GM23338 (cell line): ENCODE data around the gene SMIM35. TPM values are rescaled to one million over a fixed set of nuclear protein-coding genes. Genes with fewer than 3 reads are reported as not detected.

Source experiments
- ATAC-seq: fragments of 200-7000 bp; cut with Tn5 transposase; 3 replicates; pipeline ENCODE4 v1.9.1; 2020
- DNase-seq: peaks from one replicate; pipeline ENCODE4 v3.0.0-alpha.2; 2015; ENCODE audit warnings: low spot score
- H2AFZ ChIP-seq: fragments of 200-600 bp; sonication (generic); 2 replicates; pipeline ENCODE4 v1.8.0; 2016; ENCODE audit warnings: antibody characterized with exemption, mild to moderate bottlenecking, moderate library complexity
- H3F3A ChIP-seq: fragments of 200-600 bp; sonication (generic); replicated peaks from 2 replicates; pipeline ENCODE4 v1.8.0; 2017; ENCODE audit warnings: antibody characterized with exemption, mixed run types, low read depth
- H3K27ac ChIP-seq: fragments of 200-600 bp; sonication (generic); 2 replicates; pipeline ENCODE4 v1.6.1; 2016; ENCODE audit warnings: low read depth
- H3K27me3 ChIP-seq: fragments of 200-600 bp; sonication (generic); 2 replicates; pipeline ENCODE4 v1.8.0; 2016; ENCODE audit warnings: mild to moderate bottlenecking, mixed run types, moderate library complexity; ENCODE audit not compliant: insufficient read depth
- H3K36me3 ChIP-seq: fragments of 200-600 bp; sonication (generic); 2 replicates; pipeline ENCODE4 v1.8.0; 2016; ENCODE audit warnings: mild to moderate bottlenecking; ENCODE audit not compliant: insufficient read depth
- H3K4me1 ChIP-seq: fragments of 200-600 bp; sonication (generic); 2 replicates; pipeline ENCODE4 v1.8.0; 2016; ENCODE audit warnings: mild to moderate bottlenecking, moderate library complexity; ENCODE audit not compliant: insufficient read depth
- H3K4me2 ChIP-seq: fragments of 200-600 bp; sonication (generic); 2 replicates; pipeline ENCODE4 v1.7.1; 2017; ENCODE audit warnings: mixed run types
- H3K4me3 ChIP-seq: fragments of 200-600 bp; sonication (generic); 2 replicates; pipeline ENCODE4 v1.6.1; 2016; ENCODE audit warnings: mixed run types
- H3K79me2 ChIP-seq: fragments of 200-600 bp; sonication (generic); replicated peaks from 2 replicates; pipeline ENCODE4 v1.8.0; 2017; ENCODE audit warnings: mild to moderate bottlenecking; ENCODE audit not compliant: insufficient read depth
- H3K9me2 ChIP-seq: fragments of 200-600 bp; sonication (generic); 2 replicates; pipeline ENCODE4 v1.8.0; 2017; ENCODE audit not compliant: insufficient read depth
- H4K20me1 ChIP-seq: fragments of 200-600 bp; sonication (generic); replicated peaks from 2 replicates; pipeline ENCODE4 v1.8.0; 2017; ENCODE audit warnings: mild to moderate bottlenecking; ENCODE audit not compliant: insufficient read depth
- H3K27ac Mint-ChIP-seq: 2 replicates; pipeline ENCODE4 v1.8.0; 2020; ENCODE audit warnings: inconsistent platforms, mild to moderate bottlenecking, moderate library complexity, mixed read lengths
- H3K27me3 Mint-ChIP-seq: 3 replicates; pipeline ENCODE4 v1.8.0; 2022; ENCODE audit warnings: low read depth, mild to moderate bottlenecking, moderate library complexity, mixed read lengths, inconsistent platforms; ENCODE audit not compliant: insufficient read depth, poor library complexity
- H3K36me3 Mint-ChIP-seq: 3 replicates; pipeline ENCODE4 v1.8.0; 2021; ENCODE audit warnings: low read depth, mild to moderate bottlenecking, inconsistent platforms, moderate library complexity, mixed read lengths
- H3K4me1 Mint-ChIP-seq: 3 replicates; pipeline ENCODE4 v1.8.0; 2020; ENCODE audit warnings: mild to moderate bottlenecking, inconsistent platforms, mixed read lengths
- H3K4me3 Mint-ChIP-seq: 3 replicates; pipeline ENCODE4 v1.8.0; 2021; ENCODE audit warnings: moderate library complexity, mild to moderate bottlenecking, inconsistent platforms, mixed read lengths
- H3K9me3 Mint-ChIP-seq: 3 replicates; pipeline ENCODE4 v1.8.0; 2020; ENCODE audit warnings: moderate library complexity, mild to moderate bottlenecking, inconsistent platforms, mixed read lengths
- CREB1 ChIP-seq: fragments of 250-450 bp; sonication (Bioruptor Pico); IDR thresholded peaks from 2 replicates; pipeline ENCODE4 v1.5.0; 2020; ENCODE audit warnings: low read depth, mild to moderate bottlenecking, moderate library complexity
- EZH2 ChIP-seq: fragments of 200-600 bp; sonication (generic); IDR thresholded peaks from one replicate; pipeline ENCODE4 v1.8.0; 2017; ENCODE audit warnings: antibody characterized with exemption, mild to moderate bottlenecking, low read depth; ENCODE audit not compliant: unreplicated experiment
- JUNB ChIP-seq: IDR thresholded peaks from one replicate; pipeline ENCODE4 v1.6.1; 2016; ENCODE audit warnings: antibody characterized with exemption; ENCODE audit not compliant: unreplicated experiment
- POLR2AphosphoS5 ChIP-seq: IDR thresholded peaks from 2 replicates; pipeline ENCODE4 v1.6.1; 2016; ENCODE audit warnings: antibody characterized with exemption, low read depth
- ZNF331 ChIP-seq: fragments of 250-450 bp; sonication (Bioruptor Pico); IDR thresholded peaks from 2 replicates; pipeline ENCODE4 v1.5.0; 2020; ENCODE audit warnings: low read depth, mild to moderate bottlenecking, moderate library complexity
- polyA plus RNA-seq: library from polyadenylated mRNA; unstranded; fragments of >200 nt; fragmentation: Nextera tagmentation; extraction: Ambion mirVana; gene quantifications from 2 replicates; pipeline ENCODE4 v1.2.1, GENCODE V29; 2016
- total RNA-seq: library from RNA; depleted of rRNA; stranded (reverse); fragments of >200 nt; shearing (Covaris generic); gene quantifications from 2 replicates; pipeline ENCODE4 v1.2.3, GENCODE V29; 2014
- TF ChIP-seq, protein P1 (sequence below): IDR thresholded peaks from one replicate; pipeline ENCODE4 v1.6.1; 2018; ENCODE audit warnings: antibody characterized with exemption; ENCODE audit not compliant: unreplicated experiment
- TF ChIP-seq, protein P2 (sequence below), 2 experiments: fragments of 200-600 bp in 1 of 2; sonication (generic) in 1 of 2; conservative IDR thresholded peaks; 2 replicates each; pipeline versions ENCODE4 v1.5.1 to v1.6.1; 2016 to 2017; ENCODE audit warnings: antibody characterized with exemption in 2 of 2, low read depth in 2 of 2, mild to moderate bottlenecking in 2 of 2, moderate library complexity in 1 of 2

The SMIM35 gene
- total and polyA plus RNA-seq, 2 experiments from 2014 or later, result not detected

DNA sequence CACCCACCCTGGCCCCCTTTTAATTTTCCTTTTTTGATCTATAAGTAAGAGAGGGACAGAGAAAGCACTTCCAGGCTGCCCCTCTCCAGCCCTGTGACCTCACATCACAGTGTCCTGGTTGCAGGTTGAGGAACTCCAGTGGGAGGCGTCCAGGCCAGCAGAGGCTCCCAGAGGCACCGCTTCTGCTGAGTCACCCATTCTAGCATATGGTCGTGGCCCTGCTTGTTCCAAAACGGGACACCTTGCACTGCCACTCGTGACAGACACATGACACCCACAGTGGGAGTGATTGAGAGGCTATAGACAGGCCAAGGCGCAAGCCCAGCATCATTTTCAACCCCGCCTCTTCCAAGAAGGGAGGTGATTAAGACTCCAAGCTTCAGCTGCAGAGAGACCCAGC is 25.9 kb downstream of the SMIM35 start (continued):
- TF ChIP-seq, protein P1, sequence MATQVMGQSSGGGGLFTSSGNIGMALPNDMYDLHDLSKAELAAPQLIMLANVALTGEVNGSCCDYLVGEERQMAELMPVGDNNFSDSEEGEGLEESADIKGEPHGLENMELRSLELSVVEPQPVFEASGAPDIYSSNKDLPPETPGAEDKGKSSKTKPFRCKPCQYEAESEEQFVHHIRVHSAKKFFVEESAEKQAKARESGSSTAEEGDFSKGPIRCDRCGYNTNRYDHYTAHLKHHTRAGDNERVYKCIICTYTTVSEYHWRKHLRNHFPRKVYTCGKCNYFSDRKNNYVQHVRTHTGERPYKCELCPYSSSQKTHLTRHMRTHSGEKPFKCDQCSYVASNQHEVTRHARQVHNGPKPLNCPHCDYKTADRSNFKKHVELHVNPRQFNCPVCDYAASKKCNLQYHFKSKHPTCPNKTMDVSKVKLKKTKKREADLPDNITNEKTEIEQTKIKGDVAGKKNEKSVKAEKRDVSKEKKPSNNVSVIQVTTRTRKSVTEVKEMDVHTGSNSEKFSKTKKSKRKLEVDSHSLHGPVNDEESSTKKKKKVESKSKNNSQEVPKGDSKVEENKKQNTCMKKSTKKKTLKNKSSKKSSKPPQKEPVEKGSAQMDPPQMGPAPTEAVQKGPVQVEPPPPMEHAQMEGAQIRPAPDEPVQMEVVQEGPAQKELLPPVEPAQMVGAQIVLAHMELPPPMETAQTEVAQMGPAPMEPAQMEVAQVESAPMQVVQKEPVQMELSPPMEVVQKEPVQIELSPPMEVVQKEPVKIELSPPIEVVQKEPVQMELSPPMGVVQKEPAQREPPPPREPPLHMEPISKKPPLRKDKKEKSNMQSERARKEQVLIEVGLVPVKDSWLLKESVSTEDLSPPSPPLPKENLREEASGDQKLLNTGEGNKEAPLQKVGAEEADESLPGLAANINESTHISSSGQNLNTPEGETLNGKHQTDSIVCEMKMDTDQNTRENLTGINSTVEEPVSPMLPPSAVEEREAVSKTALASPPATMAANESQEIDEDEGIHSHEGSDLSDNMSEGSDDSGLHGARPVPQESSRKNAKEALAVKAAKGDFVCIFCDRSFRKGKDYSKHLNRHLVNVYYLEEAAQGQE, result no peak

DNA sequence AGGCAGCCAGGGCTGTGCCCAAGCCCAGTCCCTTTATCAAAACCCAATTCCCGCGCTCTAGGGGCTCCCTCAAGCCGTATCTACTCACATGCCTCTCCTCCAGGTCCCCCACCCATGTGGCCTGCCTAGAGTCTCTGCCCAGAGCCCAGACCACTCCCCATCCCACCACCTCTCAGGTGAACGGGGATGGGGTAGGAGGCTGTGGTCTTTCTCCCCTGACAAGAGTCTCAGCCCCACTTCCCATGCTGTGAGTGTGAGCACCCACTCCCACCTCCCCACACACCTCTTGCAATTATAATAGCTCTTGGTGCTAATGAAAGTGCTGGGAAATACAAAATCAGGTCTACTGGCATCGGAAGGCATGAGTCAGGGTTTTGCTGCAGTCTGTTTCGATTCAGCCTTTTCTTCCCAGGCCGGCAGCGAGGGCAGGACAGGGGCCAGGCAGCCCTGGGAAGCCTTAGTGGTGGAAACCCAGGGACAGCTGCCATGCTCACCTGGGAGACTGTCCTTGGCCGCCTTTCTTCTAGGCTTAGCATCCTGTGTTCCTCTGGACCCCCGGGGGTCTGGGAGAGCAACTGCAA is 26.6 kb downstream of the SMIM35 start:
- no peak for ATAC-seq
- Histone ChIP-seq H3K36me3 (no peaks in the 10 kb centered on the region), H3F3A (no peaks in the 10 kb centered on the region), H3K27ac (no peak overlapping the region), H4K20me1 (no peaks in the 10 kb centered on the region), H3K79me2 (no peaks in the 10 kb centered on the region), H3K4me2 (no peak overlapping the region), H3K4me3 (no peak overlapping the region), H2AFZ (no peak overlapping the region), H3K9me2 (0 out of 2 replicates have a peak, but pooled peaks cover 4% of the 10 kb centered on the region), H3K27me3 (no peaks in the 10 kb centered on the region), H3K4me1 (no peaks in the 10 kb centered on the region)
- Mint-ChIP-seq H3K9me3 (no peaks in the 10 kb centered on the region; the same call in 2 of the 3 replicates), H3K27ac (no peak overlapping the region; the same call in 1 of the 2 replicates), H3K27me3 (peaks cover 14% of the 10 kb centered on the region), H3K4me1 (peaks cover 5% of the 10 kb centered on the region), H3K4me3 (no peak overlapping the region), H3K36me3 (no peaks in the 10 kb centered on the region)
- TF ChIP-seq CREB1 (CRISPR knock-in tag) (no peak), JUNB (no peak), ZNF331 (CRISPR knock-in tag) (no peak), EZH2 (no peak)
- TF ChIP-seq, protein P2, sequence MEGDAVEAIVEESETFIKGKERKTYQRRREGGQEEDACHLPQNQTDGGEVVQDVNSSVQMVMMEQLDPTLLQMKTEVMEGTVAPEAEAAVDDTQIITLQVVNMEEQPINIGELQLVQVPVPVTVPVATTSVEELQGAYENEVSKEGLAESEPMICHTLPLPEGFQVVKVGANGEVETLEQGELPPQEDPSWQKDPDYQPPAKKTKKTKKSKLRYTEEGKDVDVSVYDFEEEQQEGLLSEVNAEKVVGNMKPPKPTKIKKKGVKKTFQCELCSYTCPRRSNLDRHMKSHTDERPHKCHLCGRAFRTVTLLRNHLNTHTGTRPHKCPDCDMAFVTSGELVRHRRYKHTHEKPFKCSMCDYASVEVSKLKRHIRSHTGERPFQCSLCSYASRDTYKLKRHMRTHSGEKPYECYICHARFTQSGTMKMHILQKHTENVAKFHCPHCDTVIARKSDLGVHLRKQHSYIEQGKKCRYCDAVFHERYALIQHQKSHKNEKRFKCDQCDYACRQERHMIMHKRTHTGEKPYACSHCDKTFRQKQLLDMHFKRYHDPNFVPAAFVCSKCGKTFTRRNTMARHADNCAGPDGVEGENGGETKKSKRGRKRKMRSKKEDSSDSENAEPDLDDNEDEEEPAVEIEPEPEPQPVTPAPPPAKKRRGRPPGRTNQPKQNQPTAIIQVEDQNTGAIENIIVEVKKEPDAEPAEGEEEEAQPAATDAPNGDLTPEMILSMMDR (conservative IDR thresholded peaks at IDR 0.05; ENCODE audit: low read depth in 2 of 2), result no peak
- DNase-seq, result no peak

DNA sequence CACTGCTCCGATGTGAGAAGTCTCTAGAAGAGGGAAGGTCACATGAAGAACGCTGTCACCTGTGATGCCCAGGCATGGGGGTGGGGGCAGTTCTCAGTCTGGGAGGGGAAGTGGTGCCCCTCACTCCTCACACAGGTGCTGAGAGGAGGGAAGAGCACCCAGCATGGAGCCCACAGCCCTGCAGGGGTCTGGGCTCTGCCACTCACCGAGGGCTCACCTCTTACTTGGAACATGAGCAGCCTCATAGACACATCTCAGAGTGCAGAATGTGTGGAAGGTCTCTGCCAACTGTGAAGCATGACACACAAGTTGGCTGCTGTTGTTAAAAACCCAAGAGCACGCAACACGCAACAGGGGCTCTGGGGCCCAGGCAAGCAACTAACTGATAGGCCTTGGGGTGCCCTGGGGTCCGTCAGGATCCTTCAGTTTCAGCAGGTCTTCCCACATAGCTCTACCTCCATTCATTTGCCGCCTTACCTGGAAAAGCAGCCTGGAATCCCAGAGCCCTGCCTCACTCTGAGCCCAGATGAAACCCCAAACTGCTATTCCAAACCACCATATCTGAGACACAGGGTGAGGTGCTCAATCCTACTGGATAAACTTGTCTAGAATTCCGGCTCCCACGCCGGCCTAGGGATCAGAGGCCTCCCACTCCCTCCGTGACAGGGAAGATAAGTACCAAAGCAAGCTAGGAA is 27.4 kb downstream of the SMIM35 start:
- Histone ChIP-seq H3K4me3 (no peak overlapping the region), H3K36me3 (no peaks in the 10 kb centered on the region), H3K4me1 (no peaks in the 10 kb centered on the region), H3K79me2 (no peaks in the 10 kb centered on the region), H2AFZ (no peak overlapping the region), H3K4me2 (no peak overlapping the region), H3F3A (no peaks in the 10 kb centered on the region), H3K27ac (no peak overlapping the region), H4K20me1 (no peaks in the 10 kb centered on the region), H3K27me3 (no peaks in the 10 kb centered on the region), H3K9me2 (0 out of 2 replicates have a peak, but pooled peaks cover 4% of the 10 kb centered on the region)
- ATAC-seq, result no peak
- no peak overlapping the region for H3K27ac Mint-ChIP-seq
- no peaks in the 10 kb centered on the region for H3K36me3 Mint-ChIP-seq
- H3K4me3 Mint-ChIP-seq, result no peak overlapping the region
- peaks cover 5% of the 10 kb centered on the region for H3K4me1 Mint-ChIP-seq
- TF ChIP-seq POLR2AphosphoS5, result no peak
- no peak for DNase-seq
- no peaks in the 10 kb centered on the region; the same call in 2 of the 3 replicates for H3K9me3 Mint-ChIP-seq
- H3K27me3 Mint-ChIP-seq, result peaks cover 14% of the 10 kb centered on the region
